Diencephalon (tissue), 1 donor: ENCODE results near the gene ZNF569. TPM values are rescaled to one million over a fixed set of nuclear protein-coding genes. Genes with fewer than 3 reads are reported as not detected.

Experiments used
- total RNA-seq: library from RNA; depleted of rRNA; stranded (reverse); fragments of >200 nt; gene quantifications from one replicate; pipeline ENCODE4 v1.2.3, GENCODE V29; 2014

Gene ZNF569
- 34.4 TPM for total RNA-seq

DNA sequence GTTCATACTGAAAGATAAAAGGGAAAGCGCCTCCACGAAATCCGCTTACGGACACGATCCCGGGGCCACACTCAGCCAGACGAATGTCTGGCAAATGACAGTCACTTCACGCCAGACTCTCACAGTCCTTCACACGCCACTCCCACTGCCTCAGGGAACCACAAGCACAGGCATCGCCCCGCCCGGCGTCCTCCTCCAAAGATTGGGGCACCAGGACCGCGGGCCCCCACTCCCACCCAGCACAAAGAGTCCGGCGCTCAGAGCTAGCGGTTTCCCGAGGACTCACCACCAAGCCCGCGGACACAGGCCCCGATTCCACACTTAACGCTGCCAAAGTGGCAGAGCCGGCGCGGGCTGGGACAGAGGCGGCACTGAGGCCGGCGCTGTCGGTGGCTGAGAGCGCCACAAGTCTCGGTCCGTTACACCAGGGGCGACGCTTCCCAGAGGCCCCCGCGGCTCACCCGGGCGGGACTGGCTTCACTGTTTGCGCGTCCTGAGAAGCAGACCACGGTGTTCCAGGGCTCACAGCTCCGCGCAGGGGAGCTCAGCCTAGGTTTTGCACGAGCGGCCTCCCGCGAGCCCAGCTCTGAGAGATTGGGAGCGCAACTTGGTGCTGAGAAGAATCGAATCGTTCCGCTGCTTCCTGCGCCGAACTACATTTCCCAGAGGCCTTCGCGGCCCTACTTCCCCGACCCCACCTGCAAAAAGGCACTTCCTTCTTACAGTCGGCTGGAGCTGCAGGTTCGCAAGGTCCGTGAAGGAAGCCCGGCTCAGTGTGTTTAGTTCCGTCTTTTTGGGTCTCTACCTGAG, at the start of gene ZNF569:
TSS of gene ZNF569 (minus strand) at position 647 of the 810 bp plus-strand sequence. CDS start 22,523 bp downstream, outside the sequence.

DNA sequence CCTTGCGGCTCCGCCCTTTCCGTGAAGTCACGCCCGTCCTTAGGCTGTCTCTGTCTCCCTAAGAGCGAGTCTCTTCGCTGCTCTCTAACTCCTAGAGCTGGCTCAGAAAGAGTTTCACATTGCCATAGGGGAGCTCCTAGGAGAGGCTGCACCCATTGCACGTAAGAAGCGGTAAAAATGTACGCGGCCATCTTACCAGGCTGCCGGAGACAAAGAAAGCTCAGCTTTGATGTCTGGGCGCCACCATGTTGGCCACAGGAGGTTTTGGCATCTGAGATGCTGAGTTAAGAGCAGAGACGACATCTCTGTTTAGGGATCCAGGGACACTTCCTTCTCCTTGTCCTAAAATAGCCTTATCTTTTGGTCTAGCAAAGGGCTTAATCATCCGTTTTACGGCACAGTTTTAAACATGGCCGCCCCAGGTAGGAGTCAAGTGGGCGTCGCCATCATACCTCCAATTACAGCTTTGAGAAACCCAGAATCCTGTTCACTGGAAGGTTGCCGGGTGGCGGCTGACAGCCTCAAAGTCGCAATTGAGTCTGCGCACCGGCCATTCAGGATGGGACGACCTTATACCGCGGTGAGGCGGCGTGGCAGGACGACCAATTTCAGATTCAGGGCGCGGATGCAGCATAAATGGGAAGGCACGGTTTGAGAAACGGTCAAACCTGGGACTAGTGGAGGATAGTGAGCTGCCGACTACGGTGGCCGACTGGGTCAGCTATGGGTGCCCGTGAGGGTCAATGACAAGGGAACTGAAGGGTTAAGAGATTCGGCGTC, 39.3 kb upstream of the ZNF569 start, which contains the start of gene ZNF793:
TSS of gene ZNF793 (plus strand) at position 553 of the 780 bp plus-strand sequence. CDS start 16,501 bp downstream, outside the sequence.

DNA sequence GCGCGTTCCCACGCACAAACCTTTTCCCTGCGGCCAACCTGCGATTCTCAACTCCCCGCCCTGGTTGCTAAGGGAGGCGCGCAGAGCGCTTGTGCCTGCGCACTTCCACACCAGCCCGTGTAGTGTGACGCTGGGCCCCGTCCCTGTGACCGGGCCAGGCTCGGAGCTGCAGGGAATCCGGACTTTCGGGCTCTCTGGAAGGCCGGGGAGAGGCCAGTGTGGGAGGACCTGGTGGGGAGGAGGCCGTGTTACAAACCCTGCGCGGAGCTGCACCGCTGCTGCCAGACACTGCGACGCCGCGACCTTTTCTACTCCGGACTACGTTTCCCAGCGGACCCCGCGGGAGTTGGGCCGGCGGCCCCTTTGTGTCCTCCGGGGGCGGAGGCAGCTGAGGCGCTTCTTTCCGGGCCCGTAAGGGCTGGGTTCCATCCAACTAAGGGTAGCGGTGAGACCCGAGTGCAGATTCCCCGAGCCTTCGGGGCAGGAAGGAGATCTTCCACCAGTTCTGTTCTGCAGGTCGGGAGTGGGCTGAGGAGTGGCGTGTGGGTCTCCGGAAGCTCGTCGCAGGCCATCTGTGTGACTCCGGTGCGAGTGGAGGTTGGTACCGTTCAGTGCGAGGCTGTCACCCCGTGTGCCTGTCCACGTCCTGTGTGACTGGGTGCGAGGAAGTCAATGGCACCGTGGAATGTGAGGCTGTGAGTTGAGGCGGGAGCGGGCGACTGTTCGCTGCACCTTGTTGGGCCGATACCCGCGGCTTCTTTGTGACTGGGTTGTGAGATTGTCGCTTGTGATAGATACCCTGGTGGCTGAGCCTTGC, 1.9 kb upstream of the ZNF569 start, which contains the start of gene ZNF570:
TSS of gene ZNF570 (plus strand) at position 396 of the 817 bp plus-strand sequence. CDS start 999 bp downstream, outside the sequence.

DNA sequence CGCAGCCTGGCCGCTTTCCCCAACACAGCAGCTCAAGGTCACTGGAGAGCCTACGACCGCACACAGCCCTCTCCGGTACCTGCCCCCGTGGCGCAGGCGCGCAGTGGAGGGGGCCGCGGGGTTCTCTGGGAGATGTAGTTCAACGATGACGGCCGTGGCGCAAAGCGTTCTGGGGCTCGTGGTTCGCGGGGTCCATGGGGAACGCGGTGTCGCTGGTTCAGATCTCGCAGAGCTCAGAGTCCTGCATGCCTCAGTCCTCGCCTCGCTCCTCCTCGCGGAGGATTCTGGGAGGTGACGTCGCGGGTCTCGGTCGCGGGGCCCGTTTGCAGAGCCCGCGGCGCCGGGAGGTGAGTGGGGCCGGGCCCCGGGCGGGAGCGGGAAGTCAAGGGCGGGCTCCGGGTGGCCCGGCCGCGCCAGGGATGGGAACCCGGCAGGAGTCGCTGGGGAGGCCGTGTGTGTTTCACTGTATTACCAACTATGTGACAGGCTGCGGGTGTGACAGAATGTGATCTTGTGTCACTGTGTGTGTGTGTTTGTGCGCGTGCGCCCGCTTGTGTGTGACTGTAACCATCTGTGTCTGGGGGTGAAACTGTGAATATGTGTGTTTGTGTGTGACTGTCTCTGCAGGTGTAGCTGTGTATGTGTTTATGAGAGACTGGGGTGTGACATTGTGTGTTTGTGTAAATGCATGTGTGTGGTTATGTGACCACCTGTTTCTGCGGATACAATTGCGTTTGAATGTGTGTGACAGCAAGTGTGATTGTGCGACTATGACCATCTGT, 96.2 kb downstream of the ZNF569 start, which contains the start of gene ZNF527:
TSS of gene ZNF527 (plus strand) at position 220 of the 782 bp plus-strand sequence. CDS start 3,100 bp downstream, outside the sequence.

Other genes starting within 250 kb of the ZNF569 start
- gene ZNF383, start 249.2 kb downstream of the ZNF569 start, total RNA-seq, result 16.1 TPM
- 18.0 TPM for gene ZNF527, start 96.3 kb downstream of the ZNF569 start, total RNA-seq
- gene ZNF570, start 1.9 kb upstream of the ZNF569 start, total RNA-seq, result 33.4 TPM
- 44.5 TPM for gene ZNF793, start 39.5 kb upstream of the ZNF569 start, total RNA-seq
- 12.9 TPM for gene ZNF571, start 127.3 kb upstream of the ZNF569 start, total RNA-seq
- 23.8 TPM for gene ZNF540, start 127.4 kb upstream of the ZNF569 start, total RNA-seq
- 84.7 TPM for gene ZFP30, start 188.0 kb upstream of the ZNF569 start, total RNA-seq